IMR-90 (cell line): ENCODE measurements around the gene ZNF320.

ENCODE experiments used
- BHLHE40 ChIP-seq: fragments of 150-350 bp; IDR thresholded peaks from 2 replicates; pipeline ENCODE4 v1.6.1; 2016; ENCODE audit warnings: mild to moderate bottlenecking, low read depth, low read length
- CEBPB ChIP-seq: IDR thresholded peaks from 2 replicates; pipeline ENCODE4 v1.6.1; 2012; ENCODE audit warnings: low read depth, low read length, improper control_type of control experiment
- CHD1 ChIP-seq: IDR thresholded peaks from 2 replicates; pipeline ENCODE4 v1.6.1; 2012; ENCODE audit warnings: low read depth, low read length, improper control_type of control experiment
- MAZ ChIP-seq: IDR thresholded peaks from 2 replicates; pipeline ENCODE4 v1.6.1; 2012; ENCODE audit warnings: low read depth, mild to moderate bottlenecking, low read length, improper control_type of control experiment, moderate library complexity, borderline replicate concordance
- MXI1 ChIP-seq: IDR thresholded peaks from 2 replicates; pipeline ENCODE4 v1.6.1; 2012; ENCODE audit warnings: low read depth, mild to moderate bottlenecking, low read length, moderate library complexity, borderline replicate concordance
- NFE2L2 ChIP-seq: fragments of 150-350 bp; IDR thresholded peaks from 2 replicates; pipeline ENCODE4 v1.6.1; 2016; ENCODE audit warnings: low read depth, mild to moderate bottlenecking, low read length
- POLR2A ChIP-seq: IDR thresholded peaks from 2 replicates; pipeline ENCODE4 v1.6.1; 2012; ENCODE audit warnings: mild to moderate bottlenecking, low read depth, low read length
- RAD21 ChIP-seq: IDR thresholded peaks from 2 replicates; pipeline ENCODE4 v1.6.1; 2012; ENCODE audit warnings: low read length, improper control_type of control experiment
- RFX5 ChIP-seq: IDR thresholded peaks from 2 replicates; pipeline ENCODE4 v1.8.0; 2012; ENCODE audit warnings: low read depth, mild to moderate bottlenecking, low read length, moderate library complexity
- SMC3 ChIP-seq: fragments of 150-350 bp; IDR thresholded peaks from 2 replicates; pipeline ENCODE4 v1.6.1; 2016; ENCODE audit warnings: low read depth, mild to moderate bottlenecking, antibody characterized with exemption, low read length, moderate library complexity
- USF2 ChIP-seq: fragments of 150-350 bp; IDR thresholded peaks from 2 replicates; pipeline ENCODE4 v1.6.1; 2017; ENCODE audit warnings: mild to moderate bottlenecking, antibody characterized with exemption, low read length, low read depth
- TF ChIP-seq, protein P1 (sequence below): conservative IDR thresholded peaks from 2 replicates; pipeline ENCODE4 v1.5.1; 2012; ENCODE audit warnings: mild to moderate bottlenecking, low read depth, low read length, improper control_type of control experiment

- TF ChIP-seq, protein P1, sequence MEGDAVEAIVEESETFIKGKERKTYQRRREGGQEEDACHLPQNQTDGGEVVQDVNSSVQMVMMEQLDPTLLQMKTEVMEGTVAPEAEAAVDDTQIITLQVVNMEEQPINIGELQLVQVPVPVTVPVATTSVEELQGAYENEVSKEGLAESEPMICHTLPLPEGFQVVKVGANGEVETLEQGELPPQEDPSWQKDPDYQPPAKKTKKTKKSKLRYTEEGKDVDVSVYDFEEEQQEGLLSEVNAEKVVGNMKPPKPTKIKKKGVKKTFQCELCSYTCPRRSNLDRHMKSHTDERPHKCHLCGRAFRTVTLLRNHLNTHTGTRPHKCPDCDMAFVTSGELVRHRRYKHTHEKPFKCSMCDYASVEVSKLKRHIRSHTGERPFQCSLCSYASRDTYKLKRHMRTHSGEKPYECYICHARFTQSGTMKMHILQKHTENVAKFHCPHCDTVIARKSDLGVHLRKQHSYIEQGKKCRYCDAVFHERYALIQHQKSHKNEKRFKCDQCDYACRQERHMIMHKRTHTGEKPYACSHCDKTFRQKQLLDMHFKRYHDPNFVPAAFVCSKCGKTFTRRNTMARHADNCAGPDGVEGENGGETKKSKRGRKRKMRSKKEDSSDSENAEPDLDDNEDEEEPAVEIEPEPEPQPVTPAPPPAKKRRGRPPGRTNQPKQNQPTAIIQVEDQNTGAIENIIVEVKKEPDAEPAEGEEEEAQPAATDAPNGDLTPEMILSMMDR = no peak
- TF ChIP-seq RFX5 = no peak
- TF ChIP-seq RAD21 = no peak
- no peak for TF ChIP-seq USF2
- no peak for TF ChIP-seq POLR2A
- TF ChIP-seq CEBPB = no peak
- TF ChIP-seq BHLHE40 = no peak
- TF ChIP-seq SMC3 = no peak
- no peak for TF ChIP-seq MXI1
- no peak for TF ChIP-seq NFE2L2
- TF ChIP-seq CHD1 = no peak
- no peak for TF ChIP-seq MAZ
Measured at GRCh38 chr19:52896431-52897137, 851 bp downstream of the ZNF320 start.
